ENCODE measurements around the gene MRPL44. TPM values are rescaled to one million over a fixed set of nuclear protein-coding genes. Genes with fewer than 3 reads are reported as not detected.

Gene MRPL44
- total RNA-seq, 1 donor from 2014 or later = 32.6 TPM

DNA sequence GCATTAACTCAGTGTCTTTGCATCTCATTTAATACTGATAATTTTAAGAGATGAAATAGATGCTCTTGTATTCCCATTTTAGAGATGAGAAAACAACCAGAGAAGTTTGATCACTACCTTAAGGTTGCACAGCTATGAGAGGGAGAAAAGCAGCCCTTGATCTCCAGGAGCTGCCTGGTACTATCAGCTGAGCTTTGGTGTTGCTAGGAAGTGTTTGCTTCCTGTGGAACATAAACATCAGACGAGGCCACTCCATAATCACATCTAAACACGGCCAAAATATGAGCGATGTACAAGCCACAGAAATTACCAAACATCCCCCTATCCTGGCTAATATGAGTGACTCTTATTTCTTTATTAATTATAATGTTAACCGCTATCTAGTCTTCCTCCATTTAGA, 11.5 kb upstream of the MRPL44 start:
- Histone ChIP-seq H3K4me3 (ENCODE audit: insufficient read depth, low read depth, low read length) (no peak overlapping the region), H4K20me1 (ENCODE audit: insufficient read depth, low read length) (peaks cover 13% of the 10 kb centered on the region), H3K79me2 (ENCODE audit: insufficient read depth, low read length) (peaks cover 39% of the 10 kb centered on the region), H3K4me2 (ENCODE audit: low read length) (peak overlapping the region; percentile 97), H2AFZ (ENCODE audit: low read depth, low read length) (no peak overlapping the region), H3K9ac (ENCODE audit: low read length) (peak overlapping the region; percentile 92), H3K27ac (ENCODE audit: low read depth, low read length) (no peak overlapping the region), H3K4me1 (ENCODE audit: insufficient read depth, low read length) (peaks cover 14% of the 10 kb centered on the region), H3K36me3 (ENCODE audit: insufficient read depth, low read length) (no peaks in the 10 kb centered on the region), H3K9me3 (ENCODE audit: insufficient read depth, low read depth, low read length) (no peaks in the 10 kb centered on the region), H3K27me3 (ENCODE audit: insufficient read depth, low read length) (no peaks in the 10 kb centered on the region)
- FAIRE-seq (no peak), DNase-seq (ENCODE audit: low read depth) (no peak)
- Mint-ChIP-seq H3K4me3 (ENCODE audit: unreplicated experiment) (peak overlapping the region; percentile 58), H3K36me3 (ENCODE audit: low read depth, unreplicated experiment) (peaks cover 2% of the 10 kb centered on the region), H3K4me1 (ENCODE audit: low read depth, unreplicated experiment) (peaks cover 19% of the 10 kb centered on the region), H3K27ac (ENCODE audit: unreplicated experiment) (peak overlapping the region; percentile 18), H3K9me3 (ENCODE audit: unreplicated experiment) (no peaks in the 10 kb centered on the region), H3K27me3 (ENCODE audit: low read depth, unreplicated experiment) (no peaks in the 10 kb centered on the region)
- TF ChIP-seq EZH2 (IDR thresholded peaks at IDR 0.05; ENCODE audit: insufficient read depth, low read length) (no peak), CTCF (IDR thresholded peaks at IDR 0.05; ENCODE audit: insufficient read depth, low read depth, low read length) (no peak)

GRCh38 chr2:223947711-223948205, 9.5 kb upstream of the MRPL44 start:
- Histone ChIP-seq H3K27ac (ENCODE audit: low read depth, low read length) (no peak overlapping the region), H3K27me3 (ENCODE audit: insufficient read depth, low read length) (no peaks in the 10 kb centered on the region), H3K4me2 (ENCODE audit: low read length) (no peak overlapping the region), H3K4me1 (ENCODE audit: insufficient read depth, low read length) (peaks cover 5% of the 10 kb centered on the region), H3K79me2 (ENCODE audit: insufficient read depth, low read length) (peaks cover 28% of the 10 kb centered on the region), H3K4me3 (ENCODE audit: insufficient read depth, low read depth, low read length) (no peak overlapping the region), H3K9ac (ENCODE audit: low read length) (no peak overlapping the region), H3K36me3 (ENCODE audit: insufficient read depth, low read length) (no peaks in the 10 kb centered on the region), H2AFZ (ENCODE audit: low read depth, low read length) (peak overlapping the region; percentile 38), H3K9me3 (ENCODE audit: insufficient read depth, low read depth, low read length) (no peaks in the 10 kb centered on the region), H4K20me1 (ENCODE audit: insufficient read depth, low read length) (peaks cover 5% of the 10 kb centered on the region)
- no peak for DNase-seq (ENCODE audit: low read depth)
- H3K4me3 Mint-ChIP-seq (ENCODE audit: unreplicated experiment) = no peak overlapping the region
- FAIRE-seq = no peak
- peaks cover 2% of the 10 kb centered on the region for H3K36me3 Mint-ChIP-seq (ENCODE audit: low read depth, unreplicated experiment)
- no peaks in the 10 kb centered on the region for H3K27me3 Mint-ChIP-seq (ENCODE audit: low read depth, unreplicated experiment)
- no peaks in the 10 kb centered on the region for H3K9me3 Mint-ChIP-seq (ENCODE audit: unreplicated experiment)
- TF ChIP-seq EZH2 (IDR thresholded peaks at IDR 0.05; ENCODE audit: insufficient read depth, low read length) (no peak), CTCF (IDR thresholded peaks at IDR 0.05; ENCODE audit: insufficient read depth, low read depth, low read length) (no peak)
- no peak overlapping the region for H3K27ac Mint-ChIP-seq (ENCODE audit: unreplicated experiment)
- H3K4me1 Mint-ChIP-seq (ENCODE audit: low read depth, unreplicated experiment) = peaks cover 10% of the 10 kb centered on the region

DNA sequence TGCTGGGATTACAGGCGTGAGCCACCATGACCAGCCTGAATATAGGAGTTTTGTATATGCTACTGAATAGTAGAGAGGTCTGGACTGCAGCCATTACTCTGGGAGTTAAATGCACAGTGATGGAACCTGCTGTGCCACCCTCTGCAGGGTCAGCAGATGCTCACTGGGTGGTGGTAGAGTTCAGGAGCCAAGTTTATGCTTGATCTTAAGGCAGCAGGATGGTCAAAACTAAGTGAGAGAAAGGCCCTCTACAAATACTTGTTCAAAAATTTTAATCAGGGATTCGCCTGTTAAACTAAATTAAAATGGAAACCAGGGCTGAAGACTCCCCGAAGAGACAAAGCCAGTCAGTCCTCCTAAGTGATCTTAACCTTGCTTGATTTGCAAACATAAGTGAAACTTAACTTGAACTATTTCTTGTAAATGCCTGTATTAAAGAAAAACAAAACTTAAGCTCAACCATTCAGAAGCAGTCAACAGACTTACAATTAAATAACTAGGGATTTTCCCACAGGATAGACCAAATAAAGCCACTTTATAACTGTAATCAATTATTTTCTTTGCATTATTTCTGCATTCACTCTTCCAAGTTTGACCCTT, 7.9 kb upstream of the MRPL44 start:
- Mint-ChIP-seq H3K27ac (ENCODE audit: unreplicated experiment) (no peak overlapping the region), H3K9me3 (ENCODE audit: unreplicated experiment) (no peaks in the 10 kb centered on the region)
- H3K9me3 ChIP-seq (ENCODE audit: insufficient read depth, low read depth, low read length) = no peaks in the 10 kb centered on the region

More for the DNA sequence above, 7.9 kb upstream of the MRPL44 start:
- H3K4me2 ChIP-seq (ENCODE audit: low read length) = no peak overlapping the region
- peaks cover 6% of the 10 kb centered on the region for H3K4me1 ChIP-seq (ENCODE audit: insufficient read depth, low read length)
- peaks cover 8% of the 10 kb centered on the region for H3K4me1 Mint-ChIP-seq (ENCODE audit: low read depth, unreplicated experiment)
- no peak overlapping the region for H3K4me3 ChIP-seq (ENCODE audit: insufficient read depth, low read depth, low read length)
- no peaks in the 10 kb centered on the region for H3K27me3 ChIP-seq (ENCODE audit: insufficient read depth, low read length)
- FAIRE-seq (no peak), DNase-seq (ENCODE audit: low read depth) (no peak)
- no peak overlapping the region for H3K4me3 Mint-ChIP-seq (ENCODE audit: unreplicated experiment)
- H3K27ac ChIP-seq (ENCODE audit: low read depth, low read length) = no peak overlapping the region
- no peaks in the 10 kb centered on the region for H4K20me1 ChIP-seq (ENCODE audit: insufficient read depth, low read length)
- no peaks in the 10 kb centered on the region for H3K27me3 Mint-ChIP-seq (ENCODE audit: low read depth, unreplicated experiment)
- H3K36me3 ChIP-seq (ENCODE audit: insufficient read depth, low read length) = no peaks in the 10 kb centered on the region
- no peaks in the 10 kb centered on the region for H3K36me3 Mint-ChIP-seq (ENCODE audit: low read depth, unreplicated experiment)
- H3K9ac ChIP-seq (ENCODE audit: low read length) = no peak overlapping the region
- no peak overlapping the region for H2AFZ ChIP-seq (ENCODE audit: low read depth, low read length)
- peaks cover 13% of the 10 kb centered on the region for H3K79me2 ChIP-seq (ENCODE audit: insufficient read depth, low read length)
- no peak for TF ChIP-seq CTCF (IDR thresholded peaks at IDR 0.05; ENCODE audit: insufficient read depth, low read depth, low read length)
- TF ChIP-seq EZH2 (IDR thresholded peaks at IDR 0.05; ENCODE audit: insufficient read depth, low read length) = no peak

All from astrocyte (in vitro differentiated cells and primary cell).